GM12878 (cell line): ENCODE measurements around the gene C9.

Experiments used
- BACH1 ChIP-seq: fragments of 450-650 bp; IDR thresholded peaks from 2 replicates; pipeline ENCODE4 v1.6.1; 2017; ENCODE audit warnings: mild to moderate bottlenecking, borderline replicate concordance
- CTCF ChIP-seq, 3 experiments: IDR thresholded peaks in 2 of 3; conservative IDR thresholded peaks in 1 of 3; 2 replicates each; pipeline ENCODE4 v1.5.1; 2011; ENCODE audit warnings: low read depth in 3 of 3, low read length in 3 of 3, mild to moderate bottlenecking in 3 of 3, control low read depth in 2 of 3, moderate library complexity in 2 of 3, inconsistent platforms in 1 of 3, mixed read lengths in 1 of 3; ENCODE audit not compliant: control insufficient read depth in 2 of 3, insufficient read depth in 1 of 3; ENCODE audit errors: extremely low read depth in 1 of 3
- RBBP5 ChIP-seq: fragments of 200-600 bp; sonication (generic); conservative IDR thresholded peaks from 2 replicates; pipeline ENCODE4 v1.6.1; 2016
- SIN3A ChIP-seq: IDR thresholded peaks from 2 replicates; pipeline ENCODE4 v1.6.1; 2012; ENCODE audit warnings: low read depth, low read length, improper control_type of control experiment

DNA sequence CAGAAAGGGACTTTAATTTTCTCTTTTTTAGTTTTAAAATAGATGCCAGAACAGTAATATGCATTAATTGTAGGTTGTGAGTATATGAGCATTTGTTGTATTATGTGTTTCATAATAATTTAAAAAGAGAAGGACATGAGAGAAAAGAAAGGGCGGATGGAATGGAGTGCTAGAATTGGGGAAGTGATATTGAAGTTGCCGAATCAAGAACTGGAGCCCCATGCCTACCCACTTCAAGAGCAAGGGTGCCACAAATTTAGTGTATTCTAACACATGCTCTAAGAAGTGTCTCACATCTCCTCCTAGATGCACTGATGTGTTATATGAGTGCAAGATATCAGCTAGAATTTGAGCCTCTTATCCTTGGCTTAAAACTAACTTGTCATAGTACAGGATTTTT, 101.3 kb downstream of the C9 start:
- TF ChIP-seq RBBP5 (no peak), CTCF (IDR thresholded peaks at IDR 0.05 in 2 of 3, conservative IDR thresholded peaks at IDR 0.05 in 1 of 3; ENCODE audit: control insufficient read depth in 2 of 3, extremely low read depth in 1 of 3, insufficient read depth in 1 of 3, low read depth in 3 of 3, low read length in 3 of 3) (no peak), SIN3A (no peak), BACH1 (no peak)
